Neuronal stem cell (in vitro differentiated cells): Measurements from ENCODE around the gene RUNX1.

Experiments
- DNase-seq: peaks from one replicate; pipeline ENCODE4 v3.0.0-alpha.2; 2013; ENCODE audit warnings: low spot score
- H2AFZ ChIP-seq: one replicate; pipeline ENCODE4 v1.6.1; 2013; ENCODE audit warnings: mild to moderate bottlenecking, low read length, inconsistent platforms
- H2AK5ac ChIP-seq: 2 replicates; pipeline ENCODE4 v1.6.1; 2013; ENCODE audit warnings: low read depth, mild to moderate bottlenecking, inconsistent platforms, low read length, moderate library complexity, mixed read lengths
- H2BK120ac ChIP-seq: 2 replicates; pipeline ENCODE4 v1.6.1; 2013; ENCODE audit warnings: low read depth, mild to moderate bottlenecking, inconsistent platforms, low read length, moderate library complexity, mixed read lengths
- H2BK12ac ChIP-seq: one replicate; pipeline ENCODE4 v1.6.1; 2013; ENCODE audit warnings: low read length, inconsistent platforms
- H2BK15ac ChIP-seq: 2 replicates; pipeline ENCODE4 v1.6.1; 2013; ENCODE audit warnings: mild to moderate bottlenecking, low read length, inconsistent platforms, mixed read lengths
- H2BK5ac ChIP-seq: one replicate; pipeline ENCODE4 v1.6.1; 2013; ENCODE audit warnings: inconsistent platforms, mild to moderate bottlenecking, low read length, moderate library complexity
- H3K14ac ChIP-seq: one replicate; pipeline ENCODE4 v1.6.1; 2013; ENCODE audit warnings: low read length, inconsistent platforms
- H3K18ac ChIP-seq: 2 replicates; pipeline ENCODE4 v1.6.1; 2013; ENCODE audit warnings: low read length, inconsistent platforms
- H3K23ac ChIP-seq: 2 replicates; pipeline ENCODE4 v1.6.1; 2013; ENCODE audit warnings: low read depth, mild to moderate bottlenecking, mixed read lengths, low read length, inconsistent platforms; ENCODE audit not compliant: poor library complexity
- H3K27ac ChIP-seq: replicated peaks from 3 replicates; pipeline ENCODE4 v1.5.1; 2013; ENCODE audit warnings: low read length, inconsistent platforms
- H3K27me3 ChIP-seq, 3 experiments: 2 replicates each; pipeline ENCODE4 v1.6.1; 2013; ENCODE audit warnings: low read length in 3 of 3, mild to moderate bottlenecking in 2 of 3, inconsistent platforms in 1 of 3, low read depth in 1 of 3, mixed read lengths in 1 of 3, moderate library complexity in 1 of 3; ENCODE audit not compliant: control insufficient read depth in 3 of 3, insufficient read depth in 3 of 3
- H3K36me3 ChIP-seq, 2 donors: replicated peaks in 1 of 2; 2 replicates each; pipeline ENCODE4 v1.6.1; 2013; ENCODE audit warnings: low read length in 2 of 2; ENCODE audit not compliant: control insufficient read depth in 2 of 2, insufficient read depth in 2 of 2
- H3K4ac ChIP-seq: 2 replicates; pipeline ENCODE4 v1.6.1; 2013; ENCODE audit warnings: inconsistent platforms, mild to moderate bottlenecking, low read length, moderate library complexity
- H3K4me1 ChIP-seq, 2 donors: 1 replicate in 1 of 2; 2 replicates in 1 of 2; pipeline ENCODE4 v1.6.1; 2013; ENCODE audit warnings: low read length in 2 of 2, low read depth in 1 of 2; ENCODE audit not compliant: control insufficient read depth in 2 of 2, insufficient read depth in 1 of 2
- H3K4me2 ChIP-seq: one replicate; pipeline ENCODE4 v1.6.1; 2013; ENCODE audit warnings: mild to moderate bottlenecking, low read length, inconsistent platforms; ENCODE audit not compliant: insufficient read depth, poor library complexity, severe bottlenecking
- H3K4me3 ChIP-seq, 2 donors: 2 replicates each; pipeline ENCODE4 v1.5.1; 2013; ENCODE audit warnings: low read length in 2 of 2, mild to moderate bottlenecking in 2 of 2, inconsistent platforms in 1 of 2, moderate library complexity in 1 of 2
- H3K79me1 ChIP-seq: one replicate; pipeline ENCODE4 v1.6.1; 2013; ENCODE audit warnings: low read depth, mild to moderate bottlenecking, inconsistent platforms, low read length, moderate library complexity
- H3K9ac ChIP-seq: one replicate; pipeline ENCODE4 v1.6.1; 2013; ENCODE audit warnings: mild to moderate bottlenecking, low read depth, low read length, inconsistent platforms; ENCODE audit not compliant: poor library complexity
- H3K9me3 ChIP-seq, 2 donors: replicated peaks in 1 of 2; 2 replicates each; pipeline versions ENCODE3 to v1.6.1; 2013; ENCODE audit warnings: low read length in 2 of 2, mild to moderate bottlenecking in 2 of 2, inconsistent platforms in 1 of 2, low read depth in 1 of 2, mixed read lengths in 1 of 2, moderate library complexity in 1 of 2; ENCODE audit not compliant: control insufficient read depth in 2 of 2, insufficient read depth in 1 of 2
- H4K8ac ChIP-seq: one replicate; pipeline ENCODE4 v1.6.1; 2013; ENCODE audit warnings: low read depth, mild to moderate bottlenecking, inconsistent platforms, low read length, moderate library complexity
- H4K91ac ChIP-seq: one replicate; pipeline ENCODE4 v1.6.1; 2013; ENCODE audit warnings: low read length, low read depth, mild to moderate bottlenecking, inconsistent platforms; ENCODE audit not compliant: poor library complexity
- WGBS, 2 donors: extraction: QIAGEN DNeasy Blood & Tissue Kit; methylation state at CpG; one replicate each; pipeline ENCODE4 v1.1.7; 2013; ENCODE audit warnings: missing lambda C conversion rate in 2 of 2, mixed read lengths in 1 of 2; ENCODE audit not compliant: insufficient read length in 2 of 2, insufficient replicate concordance in 1 of 2; ENCODE audit errors: extremely low coverage in 2 of 2; 5-methylcytosine and 5-hydroxymethylcytosine counted together

RUNX1 gene

GRCh38 chr21:34983680-34984086 lies 65.4 kb downstream of the RUNX1 start:
- no peak overlapping the region for H2BK120ac ChIP-seq
- no peak overlapping the region for H2BK12ac ChIP-seq
- H3K9ac ChIP-seq: no peak overlapping the region
- H2AK5ac ChIP-seq: no peak overlapping the region
- H4K8ac ChIP-seq: no peak overlapping the region
- no peak overlapping the region for H3K4me3 ChIP-seq
- H2BK15ac ChIP-seq: no peak overlapping the region
- H3K4ac ChIP-seq: no peak overlapping the region
- H3K4me1 ChIP-seq: peaks cover 0 to 2% of the 10 kb centered on the region in 2 donors
- H3K36me3 ChIP-seq: no peaks in the 10 kb centered on the region
- no peak overlapping the region for H2BK5ac ChIP-seq
- peaks cover 0 to 24% (median 0%) of the 10 kb centered on the region in 3 experiments for H3K27me3 ChIP-seq
- H4K91ac ChIP-seq: no peak overlapping the region
- no peak overlapping the region for H3K4me2 ChIP-seq
- no peak overlapping the region for H3K23ac ChIP-seq
- H3K27ac ChIP-seq: no peak overlapping the region
- no peaks in the 10 kb centered on the region for H3K79me1 ChIP-seq
- no peak overlapping the region for H3K18ac ChIP-seq
- no peak overlapping the region for H2AFZ ChIP-seq
- DNase-seq: no peak
- H3K9me3 ChIP-seq: no peaks in the 10 kb centered on the region
- no peak overlapping the region for H3K14ac ChIP-seq

- Histone ChIP-seq H2AFZ (no peak overlapping the region), H3K4ac (no peak overlapping the region), H3K36me3 (no peaks in the 10 kb centered on the region), H3K4me2 (no peak overlapping the region), H3K9ac (no peak overlapping the region), H2BK12ac (no peak overlapping the region), H3K27ac (no peak overlapping the region), H3K4me1 (peaks cover 0 to under 1% of the 10 kb centered on the region in 2 donors), H2BK5ac (no peak overlapping the region), H2BK15ac (no peak overlapping the region), H3K23ac (no peak overlapping the region), H3K79me1 (no peaks in the 10 kb centered on the region), H3K14ac (no peak overlapping the region), H4K8ac (no peak overlapping the region), H4K91ac (no peak overlapping the region), H3K9me3 (no peaks in the 10 kb centered on the region), H2BK120ac (no peak overlapping the region), H2AK5ac (no peak overlapping the region), H3K4me3 (no peak overlapping the region), H3K27me3 (peaks cover 0 to 9% (median 0%) of the 10 kb centered on the region in 3 experiments), H3K18ac (no peak overlapping the region)
- no peak for DNase-seq
- WGBS, 2 donors: no CpG with 5 or more reads among the region's 7 CpGs
These were observed 67.3 kb downstream of the RUNX1 start for GRCh38 chr21:34981791-34982190.

- no peak overlapping the region for H2BK12ac ChIP-seq
- no peak overlapping the region for H2BK120ac ChIP-seq
- no peak overlapping the region for H4K91ac ChIP-seq
- H3K4ac ChIP-seq: no peak overlapping the region
- no peak overlapping the region for H3K9ac ChIP-seq
- H3K27ac ChIP-seq: no peak overlapping the region
- H4K8ac ChIP-seq: no peak overlapping the region
- DNase-seq: no peak
- H3K36me3 ChIP-seq: no peaks in the 10 kb centered on the region
- no peaks in the 10 kb centered on the region for H3K9me3 ChIP-seq
- peaks cover 0 to 3% (median 0%) of the 10 kb centered on the region in 3 experiments for H3K27me3 ChIP-seq
- WGBS, 2 donors: no CpG with 5 or more reads among the region's 8 CpGs
- no peak overlapping the region for H3K18ac ChIP-seq
- no peak overlapping the region for H2AK5ac ChIP-seq
- no peak overlapping the region for H3K23ac ChIP-seq
- H2BK5ac ChIP-seq: no peak overlapping the region
- H2AFZ ChIP-seq: no peak overlapping the region
- H3K14ac ChIP-seq: no peak overlapping the region
- H3K4me1 ChIP-seq: no peaks in the 10 kb centered on the region
- no peak overlapping the region for H3K4me3 ChIP-seq
- H2BK15ac ChIP-seq: no peak overlapping the region
- no peak overlapping the region for H3K4me2 ChIP-seq
- H3K79me1 ChIP-seq: no peaks in the 10 kb centered on the region
These were observed 68.5 kb downstream of the RUNX1 start for GRCh38 chr21:34980423-34981115.

GRCh38 chr21:34979383-34979782 lies 69.7 kb downstream of the RUNX1 start:
- no peak overlapping the region for H2BK15ac ChIP-seq
- no peak overlapping the region for H3K18ac ChIP-seq
- H3K4me1 ChIP-seq: no peaks in the 10 kb centered on the region
- no peak overlapping the region for H4K8ac ChIP-seq
- no CpG with 5 or more reads among the region's 4 CpGs for WGBS, 2 donors
- no peak overlapping the region for H3K4me2 ChIP-seq
- no peak overlapping the region for H3K14ac ChIP-seq
- H2AK5ac ChIP-seq: no peak overlapping the region
- H2BK5ac ChIP-seq: no peak overlapping the region
- H2BK120ac ChIP-seq: no peak overlapping the region
- H3K36me3 ChIP-seq: no peaks in the 10 kb centered on the region
- no peaks in the 10 kb centered on the region for H3K79me1 ChIP-seq
- peaks cover 0 to 3% (median 0%) of the 10 kb centered on the region in 3 experiments for H3K27me3 ChIP-seq
- H3K9ac ChIP-seq: no peak overlapping the region
- H4K91ac ChIP-seq: no peak overlapping the region
- DNase-seq: no peak
- H3K23ac ChIP-seq: no peak overlapping the region
- no peaks in the 10 kb centered on the region for H3K9me3 ChIP-seq
- H3K27ac ChIP-seq: no peak overlapping the region
- H2AFZ ChIP-seq: no peak overlapping the region
- no peak overlapping the region for H3K4me3 ChIP-seq
- no peak overlapping the region for H3K4ac ChIP-seq
- no peak overlapping the region for H2BK12ac ChIP-seq
